ENCODE data around the gene SLC38A2.
A peak's percentile ranks its signal among the peaks of the same experiment; 100 is the strongest.

The SLC38A2 gene

DNA sequence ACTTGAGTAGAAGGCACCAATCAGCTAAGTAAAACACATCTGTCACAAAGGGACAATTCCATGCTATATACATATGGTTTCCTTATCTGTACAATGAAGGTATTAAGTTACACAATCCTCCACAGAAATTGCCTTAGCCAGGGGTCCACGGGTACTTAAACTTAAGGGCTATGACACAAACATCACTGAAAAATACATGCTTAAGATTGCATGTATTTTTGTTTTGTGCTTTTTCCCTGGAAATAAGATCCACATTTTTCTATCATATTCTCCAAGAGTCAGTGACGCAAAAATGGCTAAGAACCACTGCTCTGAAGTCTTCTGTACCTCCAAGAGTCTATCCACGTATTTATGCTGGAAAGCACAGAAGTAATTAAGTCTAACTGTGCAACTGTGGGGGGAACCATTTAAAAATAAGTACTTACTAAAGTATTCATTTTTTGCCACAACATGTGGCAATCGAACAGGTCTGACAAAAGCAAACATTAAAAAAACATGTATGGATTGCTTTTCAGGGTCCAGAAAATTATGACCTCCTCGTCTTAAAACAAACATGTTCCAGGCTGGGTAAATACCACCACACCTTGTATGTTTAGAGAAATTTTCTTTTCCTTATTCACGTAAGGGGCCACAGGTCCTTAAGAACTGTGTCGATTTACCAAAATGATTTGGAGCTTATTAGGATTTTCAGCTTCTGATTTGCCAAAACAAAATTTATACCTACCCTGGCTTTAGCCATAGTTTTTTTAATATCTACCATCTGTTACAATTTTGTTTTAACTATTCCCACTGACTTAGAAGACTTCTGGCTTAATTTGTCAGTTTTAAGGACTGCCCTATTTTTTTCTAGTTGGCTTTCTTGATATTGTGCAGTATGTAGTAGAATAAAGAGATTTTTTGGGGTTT is 2.8 kb downstream of the SLC38A2 start:
- TF ChIP-seq SP7 (tag by site-specific recombination; IDR thresholded peaks at IDR 0.05) (0 out of 2 replicates have a peak, but pooled peaks have one; percentile 26), ZNF629 (tag by site-specific recombination; IDR thresholded peaks at IDR 0.05) (0 out of 2 replicates have a peak, but pooled peaks have one; percentile 15), ZNF2 (tag by site-specific recombination; IDR thresholded peaks at IDR 0.05) (peak; percentile 57; the same call in 1 of the 2 replicates), ZNF202 (tag by site-specific recombination; IDR thresholded peaks at IDR 0.05; ENCODE audit: borderline replicate concordance) (no peak), EGR2 (tag by site-specific recombination; IDR thresholded peaks at IDR 0.05; ENCODE audit: low read depth) (no peak), ZXDB (tag by site-specific recombination; IDR thresholded peaks at IDR 0.05) (peak; percentile 37), ZNF658 (tag by site-specific recombination; IDR thresholded peaks at IDR 0.05) (no peak), ZSCAN16 (tag by site-specific recombination; IDR thresholded peaks at IDR 0.05) (no peak), ZNF10 (tag by site-specific recombination; IDR thresholded peaks at IDR 0.05) (0 out of 2 replicates have a peak, but pooled peaks have one; percentile 17), OVOL3 (tag by site-specific recombination; IDR thresholded peaks at IDR 0.05) (no peak), ZBTB8A (tag by site-specific recombination; IDR thresholded peaks at IDR 0.05) (peak; percentile 19; the same call in 1 of the 2 replicates)
- TF ChIP-seq, protein P1, sequence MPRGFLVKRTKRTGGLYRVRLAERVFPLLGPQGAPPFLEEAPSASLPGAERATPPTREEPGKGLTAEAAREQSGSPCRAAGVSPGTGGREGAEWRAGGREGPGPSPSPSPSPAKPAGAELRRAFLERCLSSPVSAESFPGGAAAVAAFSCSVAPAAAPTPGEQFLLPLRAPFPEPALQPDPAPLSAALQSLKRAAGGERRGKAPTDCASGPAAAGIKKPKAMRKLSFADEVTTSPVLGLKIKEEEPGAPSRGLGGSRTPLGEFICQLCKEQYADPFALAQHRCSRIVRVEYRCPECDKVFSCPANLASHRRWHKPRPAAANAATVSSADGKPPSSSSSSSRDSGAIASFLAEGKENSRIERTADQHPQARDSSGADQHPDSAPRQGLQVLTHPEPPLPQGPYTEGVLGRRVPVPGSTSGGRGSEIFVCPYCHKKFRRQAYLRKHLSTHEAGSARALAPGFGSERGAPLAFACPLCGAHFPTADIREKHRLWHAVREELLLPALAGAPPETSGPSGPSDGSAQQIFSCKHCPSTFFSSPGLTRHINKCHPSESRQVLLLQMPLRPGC (tag by site-specific recombination; IDR thresholded peaks at IDR 0.05) = 0 out of 2 replicates have a peak, but pooled peaks have one; percentile 18
- TF ChIP-seq, protein P2, sequence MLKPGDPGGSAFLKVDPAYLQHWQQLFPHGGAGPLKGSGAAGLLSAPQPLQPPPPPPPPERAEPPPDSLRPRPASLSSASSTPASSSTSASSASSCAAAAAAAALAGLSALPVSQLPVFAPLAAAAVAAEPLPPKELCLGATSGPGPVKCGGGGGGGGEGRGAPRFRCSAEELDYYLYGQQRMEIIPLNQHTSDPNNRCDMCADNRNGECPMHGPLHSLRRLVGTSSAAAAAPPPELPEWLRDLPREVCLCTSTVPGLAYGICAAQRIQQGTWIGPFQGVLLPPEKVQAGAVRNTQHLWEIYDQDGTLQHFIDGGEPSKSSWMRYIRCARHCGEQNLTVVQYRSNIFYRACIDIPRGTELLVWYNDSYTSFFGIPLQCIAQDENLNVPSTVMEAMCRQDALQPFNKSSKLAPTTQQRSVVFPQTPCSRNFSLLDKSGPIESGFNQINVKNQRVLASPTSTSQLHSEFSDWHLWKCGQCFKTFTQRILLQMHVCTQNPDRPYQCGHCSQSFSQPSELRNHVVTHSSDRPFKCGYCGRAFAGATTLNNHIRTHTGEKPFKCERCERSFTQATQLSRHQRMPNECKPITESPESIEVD (tag by site-specific recombination; IDR thresholded peaks at IDR 0.05) = peak; percentile 89
- Histone ChIP-seq H3K27ac (ENCODE audit: extremely low read depth, low read depth, low read length) (0 out of 2 replicates have a peak overlapping the region, but pooled peaks have one; percentile 7), H3K36me3 (ENCODE audit: control insufficient read depth in 2 of 2, insufficient read depth in 1 of 2, low read length in 2 of 2) (peaks cover 32 to 65% of the 10 kb centered on the region in 2 experiments)

DNA sequence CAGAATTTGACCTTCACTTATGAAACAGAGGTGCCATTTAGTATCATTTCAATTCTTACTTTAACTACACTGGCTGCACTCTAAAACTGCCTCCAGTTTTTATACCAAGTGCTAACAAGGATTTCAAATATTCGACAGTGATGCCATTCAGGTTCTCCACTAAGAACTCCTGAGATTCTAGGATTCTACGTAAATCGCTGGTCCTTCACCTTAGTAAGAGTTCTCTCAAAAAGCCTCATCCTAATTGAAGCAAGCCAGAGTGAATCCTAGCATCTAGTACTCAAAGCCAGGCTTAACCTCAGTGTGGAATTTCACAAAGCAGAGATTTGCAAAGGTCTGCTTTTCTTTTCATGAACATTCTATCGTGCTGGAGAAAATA is 3.5 kb downstream of the SLC38A2 start:
- peaks cover 39 to 71% of the 10 kb centered on the region in 2 experiments for H3K36me3 ChIP-seq (ENCODE audit: control insufficient read depth in 2 of 2, insufficient read depth in 1 of 2, low read length in 2 of 2)
- H3K4me3 ChIP-seq (ENCODE audit: low read depth, low read length) = peak overlapping the region; percentile 18; the same call in 1 of the 2 replicates
- no peaks in the 10 kb centered on the region for H3K9me3 ChIP-seq (ENCODE audit: control insufficient read depth, insufficient read depth, low read depth, low read length)
- POLR2A ChIA-PET = interaction anchor here (0.9 to 1.0 kb wide), 2 partner anchors 62 to 123 kb away, joined by 3 to 4 read pairs; no protein-coding TSS in a partner anchor
- no peak for TF ChIP-seq GLI4 (tag by site-specific recombination; IDR thresholded peaks at IDR 0.05)
- no peak for TF ChIP-seq ZBTB1 (tag by site-specific recombination; IDR thresholded peaks at IDR 0.05)
- TF ChIP-seq ZNF311 (tag by site-specific recombination; IDR thresholded peaks at IDR 0.05; ENCODE audit: borderline replicate concordance) = no peak
- TF ChIP-seq ZSCAN30 (tag by site-specific recombination; IDR thresholded peaks at IDR 0.05) = no peak
- TF ChIP-seq ZNF157 (tag by site-specific recombination; IDR thresholded peaks at IDR 0.05) = no peak
- TF ChIP-seq, protein P3, sequence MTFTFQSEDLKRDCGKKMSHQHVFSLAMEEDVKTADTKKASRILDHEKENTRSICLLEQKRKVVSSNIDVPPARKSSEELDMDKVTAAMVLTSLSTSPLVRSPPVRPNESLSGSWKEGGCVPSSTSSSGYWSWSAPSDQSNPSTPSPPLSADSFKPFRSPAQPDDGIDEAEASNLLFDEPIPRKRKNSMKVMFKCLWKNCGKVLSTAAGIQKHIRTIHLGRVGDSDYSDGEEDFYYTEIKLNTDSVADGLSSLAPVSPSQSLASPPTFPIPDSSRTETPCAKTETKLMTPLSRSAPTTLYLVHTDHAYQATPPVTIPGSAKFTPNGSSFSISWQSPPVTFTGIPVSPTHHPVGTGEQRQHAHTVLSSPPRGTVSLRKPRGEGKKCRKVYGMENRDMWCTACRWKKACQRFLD (tag by site-specific recombination; IDR thresholded peaks at IDR 0.05) = no peak
- no peak for TF ChIP-seq ZNF155 (tag by site-specific recombination; IDR thresholded peaks at IDR 0.05)
- no peak for TF ChIP-seq GFI1B (tag by site-specific recombination; IDR thresholded peaks at IDR 0.05)
- no peak for TF ChIP-seq SCRT2 (tag by site-specific recombination; IDR thresholded peaks at IDR 0.05)
- TF ChIP-seq KLF7 (tag by site-specific recombination; IDR thresholded peaks at IDR 0.05; ENCODE audit: borderline replicate concordance) = no peak
- TF ChIP-seq KLF1 (tag by site-specific recombination; IDR thresholded peaks at IDR 0.05) = no peak
- TF ChIP-seq ZNF37A (tag by site-specific recombination; IDR thresholded peaks at IDR 0.05) = no peak
- no peak for TF ChIP-seq ZNF341 (tag by site-specific recombination; IDR thresholded peaks at IDR 0.05; ENCODE audit: low read depth)
- CTCF ChIA-PET = no interaction called here
- H3K4me1 ChIP-seq (ENCODE audit: control insufficient read depth, insufficient read depth, low read length) = peaks cover 31% of the 10 kb centered on the region
- 0 out of 2 replicates have a peak overlapping the region, but pooled peaks have one; percentile 7 for H3K27ac ChIP-seq (ENCODE audit: extremely low read depth, low read depth, low read length)

More for the DNA sequence above, 2.8 kb downstream of the SLC38A2 start:
- Histone ChIP-seq H3K9me3 (ENCODE audit: control insufficient read depth, insufficient read depth, low read depth, low read length) (no peaks in the 10 kb centered on the region), H3K4me3 (ENCODE audit: low read depth, low read length) (peak overlapping the region; percentile 96), H3K4me1 (ENCODE audit: control insufficient read depth, insufficient read depth, low read length) (peaks cover 35% of the 10 kb centered on the region)
- CTCF ChIA-PET = interaction anchor here (0.7 kb wide), 1 partner anchor 309 kb away, joined by 3 read pairs; no protein-coding TSS in a partner anchor
- POLR2A ChIA-PET = interaction anchor here (0.9 to 1.4 kb wide), 4 partner anchors 14 to 145 kb away, joined by 3 to 6 read pairs (median 4); no protein-coding TSS in a partner anchor
